GM18498 (cell line): Measurements from ENCODE around the gene EDDM3A.
"Not testable (repeated sequence)": the region's sequence is repeated elsewhere in the genome, so short reads cannot be mapped to it uniquely, and the experiment has no call there.

Experiments used
- ATAC-seq: cut with Tn5 transposase; IDR thresholded peaks from one replicate; pipeline ENCODE4 v1.9.1; 2021; ENCODE audit warnings: mild to moderate bottlenecking, moderate library complexity; ENCODE audit not compliant: unreplicated experiment

Gene EDDM3A

DNA sequence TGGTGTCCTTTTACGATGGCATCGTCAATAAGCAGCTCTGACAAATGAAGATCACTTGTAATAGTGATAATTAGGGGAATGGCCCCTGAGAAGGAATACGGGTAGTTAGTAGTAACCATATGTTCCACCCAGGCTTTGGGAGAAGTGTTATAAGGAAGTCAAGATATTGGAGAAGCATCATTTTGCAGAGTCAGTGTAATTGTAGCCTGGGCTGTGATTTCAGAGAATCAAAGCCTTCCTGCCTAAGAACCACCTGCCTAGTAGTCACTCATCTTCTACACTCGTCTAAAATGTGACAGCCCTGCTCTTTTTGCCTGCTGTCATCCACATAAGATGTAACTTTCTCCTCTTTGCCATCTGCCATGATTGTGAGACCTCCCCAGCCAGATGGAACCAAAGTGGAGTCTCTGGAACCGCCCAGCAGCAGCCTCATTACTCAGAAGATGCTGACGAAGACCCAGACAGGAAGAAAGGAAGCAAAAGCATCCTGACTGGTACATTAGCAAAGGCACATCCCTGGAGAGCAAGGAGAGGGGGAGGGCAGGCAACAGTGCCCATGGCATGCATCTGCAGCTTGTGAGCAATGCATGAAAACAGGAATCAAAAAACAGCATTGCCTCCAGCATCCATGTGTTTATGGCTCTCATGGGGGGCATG is 12.6 kb upstream of the EDDM3A start:
- ATAC-seq: no peak

DNA sequence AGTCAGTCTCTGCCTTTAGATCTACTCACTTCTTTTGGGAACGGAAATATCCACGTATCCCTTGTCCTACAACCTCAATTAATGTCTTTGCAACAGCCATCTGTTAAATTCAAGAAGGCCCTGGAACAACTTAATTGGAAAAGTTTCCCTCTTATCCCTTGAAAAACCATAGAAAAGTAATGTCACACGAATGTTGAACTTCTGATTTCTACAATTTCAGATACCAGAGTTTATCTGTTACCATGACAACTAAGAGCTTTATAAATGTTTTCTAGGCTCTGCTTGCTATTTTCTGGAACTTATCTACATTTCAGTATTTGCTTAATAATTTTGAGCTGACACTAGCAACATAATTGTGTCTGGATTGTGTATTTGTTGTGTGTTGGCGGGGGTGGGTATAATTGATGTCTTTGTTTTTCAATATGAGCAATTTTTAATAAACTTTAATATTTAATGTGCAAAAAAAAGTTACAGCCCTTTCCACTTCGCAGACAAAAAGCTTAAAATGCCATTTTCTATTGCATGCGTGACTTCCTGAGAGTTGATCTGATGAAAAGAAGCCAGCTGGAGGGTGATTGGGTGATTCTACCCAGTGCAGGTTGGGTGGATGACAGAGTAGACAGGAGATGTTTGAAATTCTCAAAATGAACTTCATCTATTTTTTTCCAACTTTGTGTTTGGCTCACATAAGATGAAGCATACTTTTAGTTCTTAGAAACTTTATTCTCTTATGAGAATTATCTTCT is 11.8 kb upstream of the EDDM3A start:
- ATAC-seq: no peak

DNA sequence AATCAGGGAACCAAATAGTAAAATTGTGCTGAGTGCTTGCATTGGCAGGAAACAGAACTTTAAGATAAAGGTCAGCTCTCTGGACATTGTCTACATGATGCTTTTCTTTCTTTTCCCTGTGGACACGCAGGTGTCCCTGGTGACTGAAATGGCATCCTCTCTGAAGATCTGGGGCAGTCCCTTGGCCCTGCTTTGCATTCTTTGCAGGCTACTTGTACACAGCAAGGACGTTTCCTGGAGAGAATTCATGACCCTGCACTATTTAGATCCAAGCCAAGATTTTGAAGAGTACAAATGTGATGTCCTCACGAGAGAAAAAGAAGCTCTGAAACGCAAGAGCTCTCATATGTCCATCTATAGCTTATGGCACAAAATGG is 11.3 kb upstream of the EDDM3A start:
- no peak for ATAC-seq

DNA sequence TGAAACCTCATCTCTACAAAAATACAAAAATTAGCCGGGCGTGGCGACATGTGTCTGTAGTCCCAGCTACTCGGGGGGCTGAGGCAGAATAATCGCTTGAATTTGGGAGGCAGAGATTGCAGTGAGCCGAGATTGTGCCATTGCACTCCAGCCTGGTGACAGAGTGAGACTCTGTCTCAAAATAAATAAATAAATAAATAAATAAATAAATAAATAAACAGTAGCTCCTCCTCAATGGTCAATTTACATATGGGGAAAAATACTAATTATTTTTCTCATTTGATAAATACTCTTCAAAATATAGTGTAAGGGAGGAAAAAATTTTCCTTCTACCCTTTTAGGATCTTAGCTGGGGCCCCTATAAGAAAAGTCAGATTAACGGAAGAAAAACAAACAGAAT is 7.4 kb upstream of the EDDM3A start:
- ATAC-seq: not testable (repeated sequence)

DNA sequence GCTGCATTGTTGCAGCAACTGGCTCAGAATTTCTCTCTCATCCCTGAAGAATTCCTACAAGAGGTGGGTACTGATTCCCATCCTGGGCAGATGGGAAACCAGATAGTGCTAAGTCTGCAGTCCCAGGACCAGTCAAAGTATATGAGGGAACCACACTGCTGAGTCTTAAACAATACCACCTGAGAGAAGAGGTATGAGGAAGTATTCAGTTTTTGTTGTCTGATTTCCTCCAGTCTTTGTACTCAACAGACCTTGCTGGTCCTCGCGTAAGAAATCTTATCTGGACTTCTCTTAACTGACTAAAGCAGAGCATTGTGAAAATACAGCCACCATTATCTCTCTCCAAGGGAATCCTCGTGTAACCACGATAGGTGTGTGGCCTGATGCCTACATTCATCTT is 3.6 kb upstream of the EDDM3A start:
- ATAC-seq: no peak

DNA sequence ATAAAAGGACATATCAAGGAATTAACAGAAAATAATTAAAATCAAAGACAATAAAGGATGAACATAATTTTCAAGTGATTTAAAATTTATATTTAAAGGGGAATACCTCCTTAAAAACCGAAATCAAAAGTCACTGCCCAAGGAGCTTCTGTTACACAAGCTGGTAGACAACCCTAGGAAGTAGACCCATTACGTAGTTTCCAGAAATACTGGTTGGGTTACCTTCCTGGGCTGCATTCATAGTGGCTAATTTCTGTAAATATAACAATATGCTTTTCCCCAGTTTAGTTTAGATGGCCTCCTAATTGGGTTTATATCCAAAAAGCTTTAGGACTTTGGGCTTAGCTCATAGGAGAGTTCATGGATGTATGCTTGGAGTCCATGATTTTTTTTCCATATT is 2.1 kb upstream of the EDDM3A start:
- ATAC-seq: no peak

DNA sequence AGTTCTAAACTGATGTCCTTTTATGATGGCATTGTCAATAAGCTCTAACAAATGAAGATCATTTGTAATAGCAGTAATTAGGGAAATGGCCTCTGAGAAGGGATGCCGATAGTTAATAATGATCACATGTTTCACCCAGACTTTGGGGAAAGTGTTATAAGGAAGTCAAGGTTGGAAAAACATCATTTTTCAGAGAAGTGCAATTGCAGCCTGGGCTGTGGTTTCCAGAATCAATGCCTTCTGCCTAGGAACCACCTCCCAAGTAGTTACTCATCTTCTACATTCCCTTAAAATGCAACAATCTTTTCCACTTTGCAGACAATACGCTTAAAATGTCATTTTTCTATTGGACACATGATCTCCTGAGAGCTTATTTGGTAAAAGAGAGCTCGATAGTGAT is 879 bp downstream of the EDDM3A start:
- ATAC-seq: no peak

DNA sequence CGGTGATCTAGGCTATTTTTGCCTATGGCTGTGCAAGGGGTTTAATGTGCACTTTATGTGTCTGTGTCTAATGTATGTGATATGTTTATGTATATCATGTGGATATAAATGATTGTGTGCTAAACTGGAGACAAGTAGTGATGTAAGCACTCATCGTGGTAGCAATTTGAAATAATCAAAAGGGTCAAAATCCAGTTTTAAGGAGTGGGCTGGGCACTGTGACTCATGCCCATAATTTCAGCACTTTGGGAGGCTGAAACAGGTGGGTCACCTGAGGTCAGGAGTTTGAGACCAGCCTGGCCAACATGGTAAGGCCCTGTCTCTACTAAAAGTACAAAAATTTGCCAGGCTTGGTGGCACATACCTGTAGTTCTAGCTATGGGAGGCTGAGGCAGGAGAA is 2.8 kb downstream of the EDDM3A start:
- no peak for ATAC-seq

DNA sequence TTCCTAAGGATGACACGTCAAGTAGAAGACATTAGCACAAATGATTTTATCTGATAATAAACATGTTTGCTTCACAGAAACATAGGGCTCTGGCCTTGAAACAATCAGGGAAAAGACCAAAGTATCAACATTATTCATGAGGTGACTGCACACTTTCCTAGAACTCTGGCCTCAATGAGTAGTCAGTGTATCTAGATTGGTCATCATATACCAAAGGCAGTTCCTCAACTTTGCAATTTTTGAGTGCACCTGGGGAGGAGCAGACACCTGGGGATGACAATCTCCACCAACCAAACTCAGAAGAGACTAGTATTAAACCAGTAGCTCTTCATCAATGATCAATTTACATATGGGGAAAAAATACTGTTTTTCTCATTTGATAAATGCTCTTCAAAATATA is 4.5 kb downstream of the EDDM3A start:
- ATAC-seq: no peak

DNA sequence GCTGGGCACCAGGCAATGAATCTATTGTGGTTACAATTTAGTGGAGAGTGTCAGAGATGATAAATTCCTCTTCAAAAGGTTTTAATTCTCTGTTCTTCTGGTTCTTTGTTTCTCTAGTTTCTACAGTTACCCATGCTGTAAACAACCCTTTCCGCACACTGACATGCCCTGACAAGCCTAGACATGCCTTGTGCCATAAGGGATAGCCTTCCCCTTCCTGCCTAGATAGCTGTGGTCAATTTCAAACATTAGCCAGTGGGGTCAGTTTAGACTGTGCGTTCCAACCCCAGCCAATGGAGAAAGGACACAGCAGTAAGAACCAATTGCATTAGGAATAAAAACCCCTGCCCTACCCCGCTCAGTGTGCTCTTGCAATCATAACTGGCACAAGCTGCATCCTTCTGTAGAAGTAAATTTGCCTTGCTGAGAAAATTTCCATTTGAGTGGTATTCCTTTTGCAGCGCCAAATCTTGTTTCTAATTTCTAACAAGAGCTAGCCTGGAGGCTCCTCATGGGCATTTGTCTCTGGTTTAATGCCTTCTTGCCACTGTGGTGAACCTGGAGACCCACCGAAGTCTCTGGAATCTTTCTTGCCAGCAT is 6.4 kb downstream of the EDDM3A start:
- no peak for ATAC-seq

DNA sequence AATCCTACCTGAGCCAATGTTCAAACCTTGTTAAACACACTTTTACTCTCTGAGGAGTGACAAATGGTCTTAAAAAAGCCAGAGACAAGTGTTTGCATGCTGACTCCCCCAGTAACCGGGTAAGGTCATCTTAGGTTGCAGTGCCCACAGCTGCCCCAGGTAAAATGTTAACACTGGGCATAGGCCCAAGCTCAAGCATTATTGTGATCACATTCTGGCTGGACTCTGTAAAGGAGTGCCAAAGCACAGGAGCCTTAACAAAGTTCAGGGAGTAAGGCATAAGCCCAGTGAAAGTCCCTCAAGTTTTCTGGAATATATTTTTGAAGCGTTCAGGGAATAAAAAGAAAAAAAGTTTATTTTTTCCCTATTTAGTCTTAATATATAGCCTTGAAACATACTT is 8.6 kb downstream of the EDDM3A start:
- no peak for ATAC-seq

DNA sequence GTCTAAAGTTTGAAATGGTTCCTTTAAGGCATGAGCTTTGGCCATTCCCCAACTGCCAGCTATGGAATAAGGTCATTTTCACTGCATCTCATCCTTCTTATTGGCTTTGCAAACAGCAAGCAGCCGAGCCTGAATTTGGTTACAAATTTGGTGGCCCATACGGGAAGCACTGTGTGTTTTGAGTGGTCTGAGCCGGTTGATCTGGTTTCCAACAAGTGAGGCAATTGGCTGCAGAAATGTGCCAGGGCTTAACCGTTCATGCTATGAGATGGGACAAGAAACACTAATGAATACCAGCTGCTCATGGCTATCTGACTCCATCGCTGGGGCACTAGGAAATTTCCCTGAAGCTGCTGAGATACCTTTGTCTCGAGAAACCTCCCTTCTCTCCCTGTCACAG is 9.3 kb downstream of the EDDM3A start:
- ATAC-seq: no peak

DNA sequence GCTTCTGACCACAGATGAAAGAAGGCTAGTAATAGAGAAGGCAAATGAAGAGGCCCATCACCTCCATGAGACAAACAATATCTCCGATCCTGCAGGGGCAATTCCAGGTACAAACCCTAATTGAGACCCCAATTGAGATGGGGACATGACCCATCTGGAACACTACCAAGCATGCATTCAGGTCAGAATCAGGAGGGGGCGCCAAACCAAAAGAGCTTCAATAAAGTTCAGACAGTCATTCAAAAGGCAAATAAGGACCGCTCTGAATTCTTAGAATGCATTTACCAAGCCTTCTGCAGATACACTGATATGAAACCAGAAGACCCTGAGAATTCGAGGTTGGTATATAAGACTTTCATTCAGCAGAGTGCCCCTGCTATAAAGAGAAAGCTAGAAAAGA is 12.3 kb downstream of the EDDM3A start:
- ATAC-seq: no peak

DNA sequence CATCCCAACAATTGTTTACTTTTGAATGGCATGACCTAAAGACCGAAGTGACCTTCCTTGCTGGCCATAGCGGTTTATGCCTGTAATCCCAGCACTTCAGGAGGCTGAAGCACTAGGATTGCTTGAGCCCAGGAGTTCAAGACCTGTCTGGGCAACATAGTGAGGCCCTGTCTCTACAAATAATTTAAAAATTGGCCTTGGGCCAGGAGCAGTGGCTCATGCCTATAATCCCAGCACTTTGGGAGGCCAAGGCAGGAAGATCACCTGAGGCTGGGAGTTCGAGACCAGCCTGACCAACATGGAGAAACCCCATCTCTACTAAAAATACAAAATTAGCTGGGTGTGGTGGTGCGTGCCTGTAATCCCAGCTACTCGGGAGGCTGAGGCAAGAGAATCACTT is 13.8 kb downstream of the EDDM3A start:
- ATAC-seq: not testable (repeated sequence)

DNA sequence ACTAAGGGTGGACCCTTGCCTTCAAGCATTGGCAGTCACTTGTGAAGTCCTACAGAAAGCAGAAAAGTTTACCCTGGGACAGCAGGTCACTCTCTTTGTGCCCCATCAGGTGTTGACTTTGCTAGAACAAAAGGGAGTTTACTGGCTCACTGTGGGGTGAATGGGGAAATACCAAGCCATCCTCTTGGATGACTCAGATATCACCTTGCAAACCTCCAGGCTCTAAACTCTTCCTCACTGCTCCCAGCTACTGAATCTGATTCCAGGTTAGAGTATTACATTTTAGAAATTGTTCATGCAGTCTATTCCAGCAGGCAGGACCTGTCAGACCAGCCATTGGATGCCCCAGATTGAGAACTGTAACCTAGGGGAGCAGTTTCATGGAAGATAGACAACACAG is 15.3 kb downstream of the EDDM3A start:
- no peak for ATAC-seq

DNA sequence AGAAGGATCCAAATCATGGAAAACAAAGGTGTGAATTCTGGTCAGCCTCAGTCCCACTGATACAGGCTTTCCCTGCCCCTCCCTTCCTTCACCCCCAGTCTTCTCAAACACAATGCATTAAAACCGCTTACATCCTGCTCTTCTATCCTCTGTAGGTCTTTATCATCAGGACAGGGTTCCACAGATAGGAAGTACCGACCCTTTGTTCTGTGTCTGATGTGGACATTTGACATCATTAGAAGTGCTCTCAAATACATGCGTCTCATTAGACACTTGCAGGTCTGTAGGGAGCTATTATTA is 22.9 kb downstream of the EDDM3A start:
- no peak for ATAC-seq

DNA sequence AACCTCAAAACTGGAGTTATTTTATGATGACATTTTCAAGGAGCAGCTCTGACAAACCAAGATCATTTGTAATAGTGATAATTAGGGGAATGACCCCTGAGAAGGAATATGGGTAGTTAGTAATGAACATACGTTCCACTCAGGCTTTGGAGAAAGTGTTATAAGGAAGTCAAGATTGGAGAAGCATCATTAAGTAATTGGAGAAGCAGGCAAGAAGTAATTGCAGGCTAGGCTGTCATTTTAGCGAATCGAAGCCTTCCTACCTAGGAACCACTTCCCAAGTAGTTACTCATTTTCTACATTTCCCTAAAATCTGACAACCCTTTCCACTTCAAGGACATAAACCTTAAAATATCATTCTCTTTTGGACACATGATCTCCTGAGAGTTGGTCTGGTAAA is 23.7 kb downstream of the EDDM3A start:
- ATAC-seq: no peak

DNA sequence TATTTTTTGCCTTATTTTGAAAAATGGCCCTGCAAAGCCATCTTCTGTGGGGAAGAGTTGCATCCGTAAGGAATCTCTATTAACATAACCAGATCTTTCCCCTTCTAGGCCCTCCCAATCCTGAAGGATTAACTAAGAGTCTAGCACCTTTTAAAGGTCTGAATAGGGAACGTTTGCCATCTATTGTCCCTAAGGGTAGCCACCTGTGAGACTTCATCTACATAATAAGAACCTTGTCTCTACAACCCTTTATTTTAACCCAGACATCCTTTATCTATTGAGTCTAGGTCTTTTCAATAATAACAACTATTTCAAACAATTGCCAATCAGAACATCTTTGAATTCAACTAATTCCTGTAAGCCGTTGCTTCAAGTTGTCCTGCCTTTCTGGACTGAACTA is 27.0 kb downstream of the EDDM3A start:
- no peak for ATAC-seq

DNA sequence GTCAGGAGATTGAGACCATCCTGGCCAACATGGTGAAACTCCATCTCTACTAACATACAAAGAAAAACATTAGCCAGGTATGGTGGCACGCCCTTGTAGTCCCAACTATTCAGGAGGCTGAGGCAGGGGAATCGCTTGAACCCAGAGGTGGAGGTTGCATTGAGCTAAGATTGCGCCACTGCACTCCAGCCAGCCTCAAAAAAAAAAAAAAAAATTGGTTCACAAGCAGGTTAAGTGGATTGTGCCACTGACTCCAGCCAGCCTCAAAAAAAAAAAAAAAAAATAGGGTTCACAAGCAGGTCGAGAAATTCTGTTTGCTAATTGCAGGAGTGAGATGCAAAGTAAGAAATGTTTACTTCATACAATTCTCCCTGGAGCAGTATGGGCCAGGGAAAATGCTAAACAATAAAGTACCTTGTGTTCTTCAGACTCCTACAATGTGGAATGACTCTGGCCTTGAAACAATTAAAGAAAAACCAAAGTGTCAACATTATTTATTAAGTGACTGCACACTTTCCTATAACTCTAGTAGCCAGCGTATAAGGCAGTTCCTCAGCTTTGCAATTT is 28.7 kb downstream of the EDDM3A start:
- ATAC-seq: no peak

DNA sequence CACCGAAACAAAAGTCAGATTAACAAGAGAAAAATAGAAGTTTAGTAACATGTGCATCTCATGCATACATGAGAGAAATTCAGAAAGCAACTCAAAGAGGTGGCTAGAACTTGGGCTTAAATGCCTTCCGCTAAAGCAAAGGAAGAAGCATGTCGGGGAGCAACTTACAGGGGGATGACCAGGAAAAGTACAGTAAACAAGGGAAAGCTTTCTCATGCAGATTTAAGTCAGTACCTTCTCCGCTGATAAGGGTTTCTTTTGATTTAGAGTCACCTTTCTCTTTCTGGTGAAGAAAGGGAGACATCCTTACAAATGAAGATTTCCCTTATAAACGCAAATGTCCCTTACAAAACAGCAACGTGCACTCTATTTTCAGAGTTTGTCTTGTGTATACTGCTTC is 29.4 kb downstream of the EDDM3A start:
- no peak for ATAC-seq

DNA sequence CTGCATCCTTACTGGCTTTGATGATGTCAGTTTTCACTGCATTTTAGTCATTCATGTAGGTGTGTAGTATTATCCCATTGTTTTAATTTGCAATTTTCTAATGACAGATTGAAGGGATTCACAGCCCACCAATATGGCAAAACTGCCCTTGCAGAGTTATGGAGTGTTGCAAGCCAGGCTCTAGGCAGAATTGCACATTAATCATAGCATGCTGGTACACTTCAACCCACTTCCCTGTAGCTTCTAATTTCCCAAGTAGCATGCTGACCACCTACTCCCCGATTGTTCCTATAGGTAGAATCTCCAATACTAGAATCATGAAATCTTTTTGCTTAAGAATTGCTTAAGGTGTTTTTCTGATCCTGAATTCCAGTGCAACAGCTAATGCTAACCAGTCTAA is 30.2 kb downstream of the EDDM3A start:
- ATAC-seq: no peak

DNA sequence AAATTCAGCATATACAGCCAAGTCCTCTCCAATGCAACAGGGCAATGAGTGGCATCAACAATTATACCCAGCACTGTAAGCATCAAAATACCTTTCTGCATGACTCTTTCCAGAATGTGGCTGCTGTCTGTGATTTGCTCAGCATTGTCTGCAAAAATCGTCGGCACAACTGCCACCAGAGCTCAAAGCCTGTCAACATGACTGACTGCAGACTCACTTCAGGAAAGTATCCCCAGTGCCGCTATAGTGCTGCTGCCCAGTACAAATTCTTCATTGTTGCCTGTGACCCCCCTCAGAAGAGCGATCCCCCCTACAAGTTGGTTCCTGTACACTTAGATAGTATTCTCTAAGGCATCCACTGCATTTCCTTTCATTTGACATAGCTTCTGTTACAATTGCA is 36.1 kb downstream of the EDDM3A start:
- no peak for ATAC-seq
